ENCODE measurements around the gene PEX26. TPM values are rescaled to one million over a fixed set of nuclear protein-coding genes. Genes with fewer than 3 reads are reported as not detected.

The PEX26 gene
- total RNA-seq, 1 donor from 2014 or later, result 49.7 TPM

- Mint-ChIP-seq H3K27me3 (ENCODE audit: unreplicated experiment) (peaks cover 2% of the 10 kb centered on the region), H3K4me3 (ENCODE audit: unreplicated experiment) (no peak overlapping the region), H3K36me3 (ENCODE audit: low read depth, unreplicated experiment) (peaks cover 10% of the 10 kb centered on the region), H3K4me1 (ENCODE audit: unreplicated experiment) (no peaks in the 10 kb centered on the region), H3K27ac (ENCODE audit: unreplicated experiment) (no peak overlapping the region), H3K9me3 (ENCODE audit: unreplicated experiment) (no peaks in the 10 kb centered on the region)
- no peak for TF ChIP-seq CTCF (IDR thresholded peaks at IDR 0.05; ENCODE audit: unreplicated experiment)
- no peak for DNase-seq (ENCODE audit: low spot score)
Measured at GRCh38 chr22:18056807-18057474, 20.8 kb upstream of the PEX26 start.

- H3K9me3 Mint-ChIP-seq (ENCODE audit: unreplicated experiment), result no peaks in the 10 kb centered on the region
Measured at GRCh38 chr22:18057568-18058209, 20.1 kb upstream of the PEX26 start.

DNA sequence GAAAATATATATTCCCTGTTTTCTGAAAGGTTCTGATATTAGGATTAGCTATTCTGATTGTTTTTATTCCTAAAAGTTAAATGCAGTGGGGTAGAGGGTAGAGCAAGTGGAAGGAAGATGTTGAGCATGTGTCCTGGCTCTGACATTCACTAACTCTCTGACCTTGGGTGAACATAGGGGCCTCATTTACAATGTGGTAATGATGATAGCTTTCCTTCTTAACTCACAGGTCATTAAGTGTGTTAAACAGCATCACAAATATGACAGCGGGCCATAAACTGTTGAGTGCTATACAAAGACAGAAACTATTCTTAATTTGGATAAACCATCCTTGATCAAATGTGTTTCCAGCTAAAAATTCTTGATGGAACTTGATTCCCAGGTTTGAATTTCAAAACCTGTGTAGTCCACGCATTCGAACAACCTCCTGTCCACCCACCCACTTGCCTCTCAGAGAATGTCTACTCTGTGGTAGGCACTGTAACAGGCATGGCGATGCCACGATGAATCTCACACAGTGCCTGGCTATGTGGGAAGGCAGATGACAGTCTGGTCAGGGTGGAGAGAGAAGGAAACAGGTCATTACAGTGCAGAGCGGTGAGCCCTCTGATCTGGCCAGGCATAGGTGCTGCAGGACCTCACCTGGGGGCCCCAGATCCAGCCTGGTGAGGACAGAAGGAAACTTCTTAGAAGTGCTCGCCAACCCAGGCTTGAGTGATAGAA is 19.3 kb upstream of the PEX26 start:
- no peaks in the 10 kb centered on the region for H3K9me3 Mint-ChIP-seq (ENCODE audit: unreplicated experiment)
- H3K27ac Mint-ChIP-seq (ENCODE audit: unreplicated experiment), result no peak overlapping the region
- H3K4me1 Mint-ChIP-seq (ENCODE audit: unreplicated experiment), result no peaks in the 10 kb centered on the region

More at GRCh38 chr22:18057568-18058209, 20.1 kb upstream of the PEX26 start:
- Mint-ChIP-seq H3K4me1 (ENCODE audit: unreplicated experiment) (no peaks in the 10 kb centered on the region), H3K27ac (ENCODE audit: unreplicated experiment) (no peak overlapping the region), H3K27me3 (ENCODE audit: unreplicated experiment) (peaks cover 2% of the 10 kb centered on the region), H3K36me3 (ENCODE audit: low read depth, unreplicated experiment) (peaks cover 10% of the 10 kb centered on the region), H3K4me3 (ENCODE audit: unreplicated experiment) (no peak overlapping the region)
- TF ChIP-seq CTCF (IDR thresholded peaks at IDR 0.05; ENCODE audit: unreplicated experiment), result no peak
- no peak for DNase-seq (ENCODE audit: low spot score)

DNA sequence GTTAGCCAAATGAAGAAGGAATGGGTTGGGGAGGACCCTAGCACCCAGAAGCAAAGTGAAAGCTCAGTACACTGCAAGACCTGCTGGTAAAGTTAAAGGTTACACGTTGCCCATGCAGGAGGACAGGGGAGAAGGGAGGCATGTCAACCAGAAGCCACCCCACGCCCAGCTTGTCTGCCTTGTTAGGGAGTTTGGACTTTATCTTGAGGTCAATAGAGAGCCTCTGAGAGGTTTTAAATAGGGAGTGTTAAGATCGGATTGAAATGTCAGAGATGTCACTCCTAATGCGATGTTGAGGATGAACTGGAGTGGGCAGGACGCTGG is 18.7 kb upstream of the PEX26 start:
- no peak for TF ChIP-seq CTCF (IDR thresholded peaks at IDR 0.05; ENCODE audit: unreplicated experiment)
- Mint-ChIP-seq H3K4me3 (ENCODE audit: unreplicated experiment) (no peak overlapping the region), H3K27ac (ENCODE audit: unreplicated experiment) (no peak overlapping the region), H3K27me3 (ENCODE audit: unreplicated experiment) (peaks cover 2% of the 10 kb centered on the region), H3K4me1 (ENCODE audit: unreplicated experiment) (no peaks in the 10 kb centered on the region), H3K36me3 (ENCODE audit: low read depth, unreplicated experiment) (peaks cover 7% of the 10 kb centered on the region), H3K9me3 (ENCODE audit: unreplicated experiment) (no peaks in the 10 kb centered on the region)
- no peak for DNase-seq (ENCODE audit: low spot score)

More for the DNA sequence above, 19.3 kb upstream of the PEX26 start:
- TF ChIP-seq CTCF (IDR thresholded peaks at IDR 0.05; ENCODE audit: unreplicated experiment), result no peak
- Mint-ChIP-seq H3K4me3 (ENCODE audit: unreplicated experiment) (no peak overlapping the region), H3K27me3 (ENCODE audit: unreplicated experiment) (peaks cover 2% of the 10 kb centered on the region), H3K36me3 (ENCODE audit: low read depth, unreplicated experiment) (peaks cover 10% of the 10 kb centered on the region)
- no peak for DNase-seq (ENCODE audit: low spot score)

DNA sequence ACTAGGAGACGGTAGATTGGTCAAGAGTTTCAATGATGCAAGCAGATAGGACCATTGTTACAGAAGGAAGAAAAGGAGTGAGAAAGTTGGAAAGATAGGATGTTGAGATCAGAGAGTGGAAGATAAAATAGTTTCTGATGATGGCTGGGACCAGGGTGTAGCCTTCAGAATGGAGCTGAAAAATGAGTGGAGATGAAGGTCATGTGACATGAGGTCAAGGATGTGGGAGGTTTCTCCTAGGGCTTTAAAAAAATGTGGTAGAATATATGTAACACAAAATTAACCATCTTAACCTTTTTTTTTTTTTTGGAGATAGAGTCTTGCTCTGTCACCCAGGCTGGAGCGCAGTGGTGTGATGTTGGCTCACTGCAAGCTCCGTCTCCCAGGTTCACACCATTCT is 18.3 kb upstream of the PEX26 start:
- H3K27ac Mint-ChIP-seq (ENCODE audit: unreplicated experiment), result no peak overlapping the region
- H3K4me1 Mint-ChIP-seq (ENCODE audit: unreplicated experiment), result no peaks in the 10 kb centered on the region
- H3K4me3 Mint-ChIP-seq (ENCODE audit: unreplicated experiment), result no peak overlapping the region
- H3K36me3 Mint-ChIP-seq (ENCODE audit: low read depth, unreplicated experiment), result peaks cover 3% of the 10 kb centered on the region
- no peaks in the 10 kb centered on the region for H3K9me3 Mint-ChIP-seq (ENCODE audit: unreplicated experiment)
- TF ChIP-seq CTCF (IDR thresholded peaks at IDR 0.05; ENCODE audit: unreplicated experiment), result no peak
- H3K27me3 Mint-ChIP-seq (ENCODE audit: unreplicated experiment), result peaks cover 2% of the 10 kb centered on the region
- no peak for DNase-seq (ENCODE audit: low spot score)
